ENCODE data around the gene ZNF714. TPM values are rescaled to one million over a fixed set of nuclear protein-coding genes. Genes with fewer than 3 reads are reported as not detected.

The ZNF714 gene
- total RNA-seq (8.8 TPM), polyA plus RNA-seq (ENCODE audit: insufficient read depth, low read depth, low replicate concordance) (2.0 TPM)
- long read RNA-seq, donor 1, partial matches to known transcripts = 0 of 2 reads
- long read RNA-seq, donor 1, other reads (novel, unspliced or antisense) = 0 of 2 reads
- long read RNA-seq, donor 2, full-length matches to known transcripts = 3 of 3 reads
- long read RNA-seq, donor 2, partial matches to known transcripts = 0 of 3 reads
- long read RNA-seq, donor 2, other reads (novel, unspliced or antisense) = 0 of 3 reads
- long read RNA-seq, donor 3, full-length matches to known transcripts = 2 of 2 reads
- long read RNA-seq, donor 3, partial matches to known transcripts = 0 of 2 reads
- long read RNA-seq, donor 3, other reads (novel, unspliced or antisense) = 0 of 2 reads
- long read RNA-seq, donor 4 = 0 reads
- long read RNA-seq, donor 5 = 0 reads
- long read RNA-seq, donor 6, full-length matches to known transcripts = 2 of 2 reads
- long read RNA-seq, donor 6, partial matches to known transcripts = 0 of 2 reads
- long read RNA-seq, donor 6, other reads (novel, unspliced or antisense) = 0 of 2 reads
- long read RNA-seq, donor 7, full-length matches to known transcripts = 1 of 4 reads
- long read RNA-seq, donor 7, partial matches to known transcripts = 0 of 4 reads
- long read RNA-seq, donor 7, other reads (novel, unspliced or antisense) = 3 of 4 reads
- long read RNA-seq, donor 8 = 0 reads
- long read RNA-seq, donor 9 = 0 reads
- long read RNA-seq, donor 10, partial matches to known transcripts = 12 of 12 reads
- long read RNA-seq, donor 10, other reads (novel, unspliced or antisense) = 0 of 12 reads

GRCh38 chr19:21082011-21082975 is at the start of gene ZNF714:
Gene ZNF714, plus strand, starts transcription at chr19:21082203. Its CDS starts 16,066 bp downstream, at chr19:21098269.
- no peaks in the 10 kb centered on the region for H3K36me3 ChIP-seq (ENCODE audit: control insufficient read depth in 2 of 3, insufficient read depth in 3 of 3, low read length in 3 of 3)
- no peak for TF ChIP-seq CTCF (IDR thresholded peaks at IDR 0.05; ENCODE audit: borderline replicate concordance, extremely low read depth, insufficient read depth)
- peak within 1 kb of the TSS in 2 of 3 donors; percentile 60 to 84 for H3K9ac ChIP-seq (ENCODE audit: low read length in 3 of 3)
- H3K9me3 ChIP-seq (ENCODE audit: control insufficient read depth in 2 of 3, insufficient read depth in 1 of 3, low read length in 3 of 3) = no peaks in the 10 kb centered on the region
- no peaks in the 10 kb centered on the region for H3K4me1 ChIP-seq (ENCODE audit: control insufficient read depth in 2 of 3, insufficient read depth in 2 of 3, low read depth in 1 of 3, low read length in 3 of 3)
- FAIRE-seq (peak; percentile 94), DNase-seq (peak; percentile 95 to 98 (median 96))
- H3K27me3 ChIP-seq (ENCODE audit: control insufficient read depth, insufficient read depth, low read length) = no peaks in the 10 kb centered on the region
- intact Hi-C loops (cut with DNase I) = no loop called here
- no peak within 1 kb of the TSS for H3K27ac ChIP-seq (ENCODE audit: low read depth in 2 of 2, low read length in 2 of 2)
- H3K4me3 ChIP-seq (ENCODE audit: low read length in 3 of 3) = peak within 1 kb of the TSS; percentile 74 to 90 (median 75)

DNA sequence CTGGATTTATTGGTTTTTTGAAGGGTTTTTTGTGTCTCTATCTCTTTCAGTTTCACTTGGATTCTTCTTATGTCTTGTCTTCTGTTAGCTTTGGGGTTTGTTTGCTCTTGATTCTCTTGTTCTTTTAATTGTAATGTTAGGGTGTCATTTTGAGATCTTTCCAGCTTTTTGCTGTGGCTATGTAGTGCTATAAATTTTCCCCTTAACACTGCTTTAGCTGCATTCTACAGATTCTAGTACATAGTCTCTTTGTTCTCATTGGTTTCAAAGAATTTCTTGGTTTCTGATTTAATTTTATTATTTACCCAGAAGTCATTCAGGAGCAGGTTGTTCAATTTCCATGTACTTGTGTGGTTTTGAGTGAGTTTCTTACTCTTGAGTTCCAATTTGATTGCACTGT is 37.0 kb upstream of the ZNF714 start:
- Histone ChIP-seq H3K9me3 (ENCODE audit: control insufficient read depth in 2 of 3, insufficient read depth in 1 of 3, low read length in 3 of 3) (peaks cover 2 to 22% (median 2%) of the 10 kb centered on the region in 3 donors), H3K27ac (ENCODE audit: low read depth in 2 of 2, low read length in 2 of 2) (no peak overlapping the region)
- FAIRE-seq = no peak

More for the DNA sequence above, 37.0 kb upstream of the ZNF714 start:
- no peak overlapping the region for H3K9ac ChIP-seq (ENCODE audit: low read length in 3 of 3)
- no peak overlapping the region for H3K4me3 ChIP-seq (ENCODE audit: low read length in 3 of 3)
- intact Hi-C loops (cut with DNase I) = no loop called here
- no peak for TF ChIP-seq CTCF (IDR thresholded peaks at IDR 0.05; ENCODE audit: borderline replicate concordance, extremely low read depth, insufficient read depth)
- peaks cover 0 to 2% (median 0%) of the 10 kb centered on the region in 3 donors for H3K36me3 ChIP-seq (ENCODE audit: control insufficient read depth in 2 of 3, insufficient read depth in 3 of 3, low read length in 3 of 3)
- DNase-seq = no peak
- H3K27me3 ChIP-seq (ENCODE audit: control insufficient read depth, insufficient read depth, low read length) = no peaks in the 10 kb centered on the region
- no peaks in the 10 kb centered on the region for H3K4me1 ChIP-seq (ENCODE audit: control insufficient read depth in 2 of 3, insufficient read depth in 2 of 3, low read depth in 1 of 3, low read length in 3 of 3)

Data from kidney (tissue), 22 donors.